22Rv1 (cell line): ENCODE measurements around the gene RSPH10B2.

Experiments used
- ZFX ChIP-seq: fragments of 450-650 bp; IDR thresholded peaks from 2 replicates; pipeline ENCODE4 v1.6.1; 2017; ENCODE audit warnings: antibody characterized with exemption, borderline replicate concordance
- TF ChIP-seq, protein P1 (sequence below): fragments of 450-650 bp; IDR thresholded peaks from 2 replicates; pipeline ENCODE4 v1.5.1; 2017; ENCODE audit warnings: mild to moderate bottlenecking

- TF ChIP-seq, protein P1, sequence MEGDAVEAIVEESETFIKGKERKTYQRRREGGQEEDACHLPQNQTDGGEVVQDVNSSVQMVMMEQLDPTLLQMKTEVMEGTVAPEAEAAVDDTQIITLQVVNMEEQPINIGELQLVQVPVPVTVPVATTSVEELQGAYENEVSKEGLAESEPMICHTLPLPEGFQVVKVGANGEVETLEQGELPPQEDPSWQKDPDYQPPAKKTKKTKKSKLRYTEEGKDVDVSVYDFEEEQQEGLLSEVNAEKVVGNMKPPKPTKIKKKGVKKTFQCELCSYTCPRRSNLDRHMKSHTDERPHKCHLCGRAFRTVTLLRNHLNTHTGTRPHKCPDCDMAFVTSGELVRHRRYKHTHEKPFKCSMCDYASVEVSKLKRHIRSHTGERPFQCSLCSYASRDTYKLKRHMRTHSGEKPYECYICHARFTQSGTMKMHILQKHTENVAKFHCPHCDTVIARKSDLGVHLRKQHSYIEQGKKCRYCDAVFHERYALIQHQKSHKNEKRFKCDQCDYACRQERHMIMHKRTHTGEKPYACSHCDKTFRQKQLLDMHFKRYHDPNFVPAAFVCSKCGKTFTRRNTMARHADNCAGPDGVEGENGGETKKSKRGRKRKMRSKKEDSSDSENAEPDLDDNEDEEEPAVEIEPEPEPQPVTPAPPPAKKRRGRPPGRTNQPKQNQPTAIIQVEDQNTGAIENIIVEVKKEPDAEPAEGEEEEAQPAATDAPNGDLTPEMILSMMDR: no peak
- TF ChIP-seq ZFX: no peak
Measured at GRCh38 chr7:6730343-6730633, 23.6 kb upstream of the RSPH10B2 start.
